Heart left ventricle (tissue), 16 donors: ENCODE results near the gene SNCAIP. TPM values are rescaled to one million over a fixed set of nuclear protein-coding genes. Genes with fewer than 3 reads are reported as not detected.

Source experiments
- ATAC-seq, 4 donors: fragments of 200-7000 bp; cut with Tn5 transposase; one replicate each; pipeline ENCODE4 v1.9.1; 2020 to 2022; ENCODE audit warnings: moderate library complexity in 4 of 4, mild to moderate bottlenecking in 3 of 4, moderate number of reproducible peaks in 1 of 4
- DNase-seq, 5 donors: peaks; one replicate each; pipeline ENCODE4 v3.0.0-alpha.2; 2020
- H3K27ac ChIP-seq, 12 donors: fragments of 200-600 bp; sonication (generic) in 4 of 12; one replicate each; pipeline versions ENCODE4 v1.5.0 to v1.8.0; 2016 to 2022; ENCODE audit warnings: mild to moderate bottlenecking in 2 of 12
- H3K27me3 ChIP-seq, 9 donors: fragments of 200-600 bp; sonication (generic) in 2 of 9; one replicate each; pipeline versions ENCODE4 v1.5.1 to v1.8.0; 2016 to 2022; ENCODE audit warnings: mild to moderate bottlenecking in 3 of 9
- H3K36me3 ChIP-seq, 9 donors: fragments of 200-600 bp; sonication (generic) in 2 of 9; one replicate each; pipeline versions ENCODE4 v1.5.0 to v1.8.0; 2018 to 2022; ENCODE audit warnings: mild to moderate bottlenecking in 2 of 9
- H3K4me1 ChIP-seq, 12 donors: fragments of 200-600 bp; sonication (generic) in 4 of 12; one replicate each; pipeline versions ENCODE4 v1.5.0 to v1.8.0; 2016 to 2022; ENCODE audit warnings: mild to moderate bottlenecking in 3 of 12
- H3K4me3 ChIP-seq, 12 donors: fragments of 200-600 bp; sonication (generic) in 4 of 12; one replicate each; pipeline versions ENCODE4 v1.5.0 to v1.8.0; 2017 to 2022; ENCODE audit warnings: mild to moderate bottlenecking in 9 of 12, moderate library complexity in 4 of 12
- H3K9me3 ChIP-seq, 12 donors: fragments of 200-600 bp; sonication (generic) in 4 of 12; one replicate each; pipeline versions ENCODE4 v1.5.0 to v1.8.0; 2016 to 2022; ENCODE audit warnings: mild to moderate bottlenecking in 1 of 12
- CTCF ChIP-seq, 12 donors: fragments of 200-600 bp; sonication (generic) in 4 of 12; IDR thresholded peaks; one replicate each; pipeline versions ENCODE4 v1.5.0 to v1.8.0; 2018 to 2022; ENCODE audit warnings: antibody characterized with exemption in 12 of 12, mild to moderate bottlenecking in 5 of 12
- POLR2A ChIP-seq, 2 donors: fragments of 450-650 bp; IDR thresholded peaks; one replicate each; pipeline ENCODE4 v1.6.1; 2017; ENCODE audit warnings: antibody characterized with exemption in 2 of 2, mild to moderate bottlenecking in 2 of 2, moderate library complexity in 2 of 2
- WGBS, 4 donors: extraction: QIAGEN DNeasy Blood & Tissue Kit in 2 of 4; methylation state at CpG; one replicate each; pipeline versions ENCODE4 v1.1.5 to v1.1.7; 2013 to 2018; 5-methylcytosine and 5-hydroxymethylcytosine counted together
- intact Hi-C, 10 donors: fragments of 100-400 bp; cut with DNase I; formaldehyde crosslinking; loops; one replicate each; pipeline versions ENCODE4 v1.11.1 to v1.14.2; 2022
- polyA plus RNA-seq, 2 donors: library from polyadenylated mRNA; stranded (reverse); fragments of 200-250 nt; gene quantifications; one replicate each; pipeline ENCODE4 v1.2.3, GENCODE V29; 2013
- total RNA-seq, 9 donors: library from RNA; depleted of rRNA in 2 of 9; stranded (reverse); fragments of >200 nt in 2 of 9; fragmentation: NEBNext Ultra II Directional in 3 of 9; extraction: Animal tissue kit (Norgen Biotek cat#: 25700) in 3 of 9; gene quantifications; one replicate each; pipeline versions ENCODE4 v1.1.0 to v1.2.4, GENCODE V29; 2016 to 2023
- donor health status: ischemic (EF 13 %, LVEDD 7.1; RV severe dilation, severe dysfunction).
- donor health status: healthy with polysubstance abuse.
- donor health status: DM: no; HTN: yes; CAD: no.
- donor health status: DM: no; HTN: no; CAD: no.
- donor health status: ischemic (EF 25% LVEDD 6.9; RV normal size, moderate dysfunction).
- donor health status: ischemic (EF 25% LVEDD 5.7; RV mildly dilated, moderate dysfunction).
- donor health status: healthy.
- donor health status: DM: yes; HTN: yes; CAD: no.
- donor health status: ischemic (EF 35%, LVEDD 5.7; RV mildly dilated, moderate dysfunction).
- donor health status: nonischemic (EF 11% LVEDD 7.7; RV severe dilation, severe dysfunction).
- donor health status: DM: yes; HTN: yes; CAD: no.
- donor health status: PGD.
- donor health status: ischemic (EF 29% LVEDD 5.4; RV normal size, mild dysfunction).
- donor health status: nonischemic (EF 23%, LVEDD 6.1; RV moderate dilation, normal function).

The SNCAIP gene
- total and polyA plus RNA-seq, 11 donors = 0.54 to 7.5 (median 0.94) TPM

- no peak for TF ChIP-seq CTCF (IDR thresholded peaks at IDR 0.05)
- WGBS, 4 donors = 79 to 88% (median 82%) methylated on average over 3 of the region's 3 CpGs
- intact Hi-C loops = loop anchor here in 4 of 10 donors (5.0 to 10.0 kb wide), 3 partner anchors 115 to 222 kb away; no protein-coding TSS in a partner anchor
- H3K4me3 ChIP-seq = no peak overlapping the region
- peaks cover 0 to 3% (median 0%) of the 10 kb centered on the region in 12 donors for H3K4me1 ChIP-seq
- no peaks in the 10 kb centered on the region for H3K27me3 ChIP-seq
- H3K36me3 ChIP-seq = no peaks in the 10 kb centered on the region
- no peaks in the 10 kb centered on the region for H3K9me3 ChIP-seq
- ATAC-seq (no peak), DNase-seq (no peak)
- no peak overlapping the region for H3K27ac ChIP-seq
Measured at GRCh38 chr5:122419142-122419894, 107.3 kb downstream of the SNCAIP start.

DNA sequence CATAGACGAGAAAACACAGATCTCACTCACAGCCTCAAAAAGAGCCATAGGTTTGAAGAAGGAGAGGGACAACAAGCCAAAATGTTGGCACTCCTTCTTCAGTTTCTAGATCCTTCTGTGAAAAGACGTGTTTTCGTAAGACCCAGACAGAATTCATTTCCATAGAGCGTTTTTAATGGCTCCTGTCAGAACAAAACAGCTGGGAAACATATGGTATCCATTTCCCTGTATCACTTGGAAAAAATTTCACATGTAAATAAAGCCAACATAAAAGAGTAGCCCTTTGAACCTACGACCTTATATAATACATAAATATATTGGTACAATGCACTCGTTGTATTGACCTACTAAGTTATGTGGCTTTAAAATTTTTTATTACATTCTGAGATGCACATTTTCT lies 108.1 kb downstream of the SNCAIP start:
- Histone ChIP-seq H3K9me3 (no peaks in the 10 kb centered on the region), H3K27ac (no peak overlapping the region), H3K4me1 (peaks cover 0 to 3% (median 0%) of the 10 kb centered on the region in 12 donors), H3K4me3 (no peak overlapping the region), H3K36me3 (no peaks in the 10 kb centered on the region), H3K27me3 (no peaks in the 10 kb centered on the region)
- 65 to 74% (median 72%) methylated on average over 6 of the region's 6 CpGs for WGBS, 4 donors
- TF ChIP-seq CTCF (IDR thresholded peaks at IDR 0.05) = no peak
- no peak for TF ChIP-seq POLR2A (IDR thresholded peaks at IDR 0.05)
- intact Hi-C loops = no loop called here
- ATAC-seq (no peak), DNase-seq (no peak)

GRCh38 chr5:122420537-122421236 lies 108.7 kb downstream of the SNCAIP start:
- WGBS, 4 donors = 81 to 86% (median 84%) methylated on average over 3 of the region's 3 CpGs
- no peak for ATAC-seq
- Histone ChIP-seq H3K36me3 (no peaks in the 10 kb centered on the region), H3K4me3 (no peak overlapping the region), H3K4me1 (no peaks in the 10 kb centered on the region), H3K27ac (no peak overlapping the region), H3K9me3 (no peaks in the 10 kb centered on the region), H3K27me3 (no peaks in the 10 kb centered on the region)
- intact Hi-C loops = no loop called here
- TF ChIP-seq CTCF (IDR thresholded peaks at IDR 0.05) (no peak), POLR2A (IDR thresholded peaks at IDR 0.05) (no peak)
- DNase-seq = no peak

DNA sequence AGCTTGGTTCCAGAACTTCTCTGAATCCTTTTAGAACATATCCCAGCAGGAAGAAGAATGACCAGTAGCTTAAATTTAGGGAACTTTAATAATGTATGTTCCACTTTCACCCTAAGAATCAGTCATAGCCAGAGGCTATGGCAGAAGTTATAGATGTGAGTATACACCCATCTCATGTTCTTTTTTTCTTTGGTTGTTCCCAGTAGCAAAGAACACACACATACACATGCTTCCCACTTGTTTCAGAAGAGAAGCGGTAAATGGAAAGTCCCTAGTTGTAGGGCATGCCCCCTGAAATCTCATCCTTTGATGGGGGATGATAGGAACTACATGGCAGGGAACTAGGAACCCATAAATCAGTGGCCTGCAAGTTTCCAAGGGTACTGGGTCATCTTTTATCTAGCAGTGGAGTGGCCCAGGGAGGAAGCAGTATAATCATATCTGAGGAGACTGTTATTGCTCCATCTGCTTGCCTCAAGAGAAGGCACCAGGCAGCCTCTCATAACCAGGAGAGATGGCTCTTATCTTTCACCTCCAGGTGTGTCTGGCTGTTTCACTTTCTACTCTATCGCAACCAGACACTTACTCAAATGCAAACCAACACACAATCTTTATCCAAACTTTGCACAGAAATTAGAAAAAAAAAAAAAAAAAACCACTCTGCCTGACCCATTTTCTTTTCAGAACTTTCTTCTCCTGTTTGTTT lies 109.5 kb downstream of the SNCAIP start:
- intact Hi-C loops = no loop called here
- 89 to 93% (median 92%) methylated on average over 2 of the region's 2 CpGs for WGBS, 4 donors
- H3K4me1 ChIP-seq = no peaks in the 10 kb centered on the region
- no peaks in the 10 kb centered on the region for H3K9me3 ChIP-seq
- no peaks in the 10 kb centered on the region for H3K36me3 ChIP-seq
- H3K27me3 ChIP-seq = no peaks in the 10 kb centered on the region
- no peak for DNase-seq
- no peak overlapping the region for H3K4me3 ChIP-seq
- H3K27ac ChIP-seq = no peak overlapping the region
- ATAC-seq = no peak
- no peak for TF ChIP-seq POLR2A (IDR thresholded peaks at IDR 0.05)
- TF ChIP-seq CTCF (IDR thresholded peaks at IDR 0.05) = no peak
